Natural killer cell (primary cell): Measurements from ENCODE around the gene ZNRF3. TPM values are rescaled to one million over a fixed set of nuclear protein-coding genes. Genes with fewer than 3 reads are reported as not detected.

Experiments used
- ATAC-seq, 3 donors: fragments of 150-1000 bp in 2 of 3; fragments of 200-7000 bp in 1 of 3; cut with Tn5 transposase; 1 replicate in 1 of 3; 2 replicates in 2 of 3; pipeline ENCODE4 v1.10.0; 2021; ENCODE audit warnings: mild to moderate bottlenecking in 2 of 3, moderate library complexity in 2 of 3
- DNase-seq, 2 donors: peaks; one replicate each; pipeline versions ENCODE4 v3.0.0 to v3.0.0-alpha.2; 2013 to 2021; ENCODE audit warnings: mixed read lengths in 1 of 2
- H3K27ac ChIP-seq: one replicate; pipeline ENCODE4 v1.5.1; 2013; ENCODE audit warnings: mild to moderate bottlenecking, low read length
- H3K27me3 ChIP-seq: one replicate; pipeline ENCODE4 v1.6.1; 2013; ENCODE audit warnings: low read length; ENCODE audit not compliant: control insufficient read depth, insufficient read depth
- H3K36me3 ChIP-seq: one replicate; pipeline ENCODE4 v1.6.1; 2013; ENCODE audit warnings: low read length; ENCODE audit not compliant: control insufficient read depth, insufficient read depth
- H3K4me1 ChIP-seq: one replicate; pipeline ENCODE4 v1.6.1; 2013; ENCODE audit warnings: low read length; ENCODE audit not compliant: control insufficient read depth, insufficient read depth
- H3K4me3 ChIP-seq: one replicate; pipeline ENCODE4 v1.5.1; 2013; ENCODE audit warnings: low read length
- H3K9me3 ChIP-seq: one replicate; pipeline ENCODE4 v1.6.1; 2013; ENCODE audit warnings: low read length; ENCODE audit not compliant: control insufficient read depth, insufficient read depth
- H3K27ac Mint-ChIP-seq, 2 donors: one replicate each; pipeline ENCODE4 v1.8.0; 2022; ENCODE audit warnings: mild to moderate bottlenecking in 2 of 2, mixed read lengths in 2 of 2, moderate library complexity in 1 of 2
- H3K27me3 Mint-ChIP-seq, 2 donors: one replicate each; pipeline ENCODE4 v1.8.0; 2022; ENCODE audit warnings: low read depth in 2 of 2, mixed read lengths in 2 of 2
- H3K36me3 Mint-ChIP-seq: one replicate; pipeline ENCODE4 v1.8.0; 2022; ENCODE audit warnings: mixed read lengths
- H3K4me1 Mint-ChIP-seq, 2 donors: one replicate each; pipeline ENCODE4 v1.8.0; 2022; ENCODE audit warnings: mixed read lengths in 2 of 2
- H3K4me3 Mint-ChIP-seq: one replicate; pipeline ENCODE4 v1.8.0; 2022; ENCODE audit warnings: mild to moderate bottlenecking, moderate library complexity, mixed read lengths
- H3K9me3 Mint-ChIP-seq, 2 donors: one replicate each; pipeline ENCODE4 v1.8.0; 2022; ENCODE audit warnings: mixed read lengths in 2 of 2
- CTCF ChIP-seq: fragments of 200-600 bp; IDR thresholded peaks from one replicate; pipeline ENCODE4 v1.8.0; 2022; ENCODE audit warnings: antibody characterized with exemption
- WGBS: methylation state at CpG from one replicate; pipeline ENCODE4 v1.1.7; 2013; ENCODE audit warnings: missing lambda C conversion rate; ENCODE audit not compliant: insufficient coverage; 5-methylcytosine and 5-hydroxymethylcytosine counted together
- intact Hi-C: fragments of 100-400 bp; cut with micrococcal nuclease; formaldehyde crosslinking; loops from one replicate; pipeline ENCODE4 v1.14.2; 2022
- total RNA-seq, 4 donors: library from RNA; stranded (reverse); fragments of 120-200 nt in 1 of 4; gene quantifications; one replicate each; pipeline versions ENCODE4 v1.2.3 to v1.2.4, GENCODE V29; 2013 to 2022

ZNRF3 gene
- total RNA-seq, 3 donors from 2014 or later (not counting 1 experiment from before 2014, with no cell fraction given): 0.23 to 0.34 (median 0.33) TPM

- H3K4me1 Mint-ChIP-seq: no peaks in the 10 kb centered on the region
- H3K36me3 Mint-ChIP-seq: no peaks in the 10 kb centered on the region
- TF ChIP-seq CTCF: no peak
- Histone ChIP-seq H3K9me3 (no peaks in the 10 kb centered on the region), H3K36me3 (no peaks in the 10 kb centered on the region), H3K27me3 (peaks cover 4% of the 10 kb centered on the region), H3K4me1 (no peaks in the 10 kb centered on the region), H3K4me3 (no peak overlapping the region), H3K27ac (no peak overlapping the region)
- intact Hi-C loops: no loop called here
- H3K27ac Mint-ChIP-seq: no peak overlapping the region
- 94% methylated on average over 4 of the region's 5 CpGs for WGBS
- DNase-seq (no peak), ATAC-seq (no peak)
- H3K27me3 Mint-ChIP-seq: peaks cover 52 to 78% of the 10 kb centered on the region in 2 donors
- H3K9me3 Mint-ChIP-seq: no peaks in the 10 kb centered on the region
- H3K4me3 Mint-ChIP-seq: no peak overlapping the region
Measured at GRCh38 chr22:28929197-28929596, 45.8 kb downstream of the ZNRF3 start.

- H3K36me3 Mint-ChIP-seq: no peaks in the 10 kb centered on the region
- no peak for TF ChIP-seq CTCF
- no peaks in the 10 kb centered on the region for H3K9me3 Mint-ChIP-seq
- 84% methylated on average over 4 of the region's 4 CpGs for WGBS
- Histone ChIP-seq H3K36me3 (no peaks in the 10 kb centered on the region), H3K27ac (no peak overlapping the region), H3K4me3 (no peak overlapping the region), H3K27me3 (peaks cover 9% of the 10 kb centered on the region), H3K9me3 (no peaks in the 10 kb centered on the region), H3K4me1 (no peaks in the 10 kb centered on the region)
- intact Hi-C loops: no loop called here
- DNase-seq: no peak
- H3K27me3 Mint-ChIP-seq: peaks cover 53 to 80% of the 10 kb centered on the region in 2 donors
- ATAC-seq: no peak
- H3K4me3 Mint-ChIP-seq: no peak overlapping the region
- H3K4me1 Mint-ChIP-seq: no peaks in the 10 kb centered on the region
- H3K27ac Mint-ChIP-seq: no peak overlapping the region
Measured at GRCh38 chr22:28930357-28931007, 47.1 kb downstream of the ZNRF3 start.

- intact Hi-C loops: no loop called here
- DNase-seq (no peak), ATAC-seq (no peak)
- no peaks in the 10 kb centered on the region for H3K36me3 ChIP-seq
- no peak overlapping the region for H3K27ac Mint-ChIP-seq
- no peak overlapping the region for H3K4me3 ChIP-seq
- peaks cover 60 to 86% of the 10 kb centered on the region in 2 donors for H3K27me3 Mint-ChIP-seq
- no peak for TF ChIP-seq CTCF
- peaks cover 9% of the 10 kb centered on the region for H3K27me3 ChIP-seq
- H3K9me3 Mint-ChIP-seq: no peaks in the 10 kb centered on the region
- no peaks in the 10 kb centered on the region for H3K36me3 Mint-ChIP-seq
- H3K27ac ChIP-seq: no peak overlapping the region
- H3K9me3 ChIP-seq: no peaks in the 10 kb centered on the region
- H3K4me3 Mint-ChIP-seq: no peak overlapping the region
- no peaks in the 10 kb centered on the region for H3K4me1 Mint-ChIP-seq
- H3K4me1 ChIP-seq: no peaks in the 10 kb centered on the region
- 90% methylated on average over 5 of the region's 5 CpGs for WGBS
Measured at GRCh38 chr22:28931844-28932567, 48.6 kb downstream of the ZNRF3 start.
